ENCODE results near the gene UQCRQ.

- no peak for TF ChIP-seq CTCF (IDR thresholded peaks at IDR 0.05; ENCODE audit: low read depth, low read length, missing input control)
- no peak for TF ChIP-seq ZBTB33 (IDR thresholded peaks at IDR 0.05)
- no peak for TF ChIP-seq SP1 (IDR thresholded peaks at IDR 0.05)
- TF ChIP-seq ATF3 (IDR thresholded peaks at IDR 0.05): no peak
- TF ChIP-seq FOXA2 (IDR thresholded peaks at IDR 0.05): no peak
- no peak for TF ChIP-seq EGR1 (IDR thresholded peaks at IDR 0.05; ENCODE audit: low read depth in 2 of 2)
- no peak for TF ChIP-seq JUND (IDR thresholded peaks at IDR 0.05)
Observed at GRCh38 chr5:132825834-132826391, 40.5 kb upstream of the UQCRQ start.
